Measurements from ENCODE around the gene DHX35. TPM values are rescaled to one million over a fixed set of nuclear protein-coding genes. Genes with fewer than 3 reads are reported as not detected.

The DHX35 gene
- total and polyA plus RNA-seq, 2 of the 4 experiments (the other 2 are of a cell fraction) = 9.1 to 13.5 TPM

GRCh38 chr20:39047417-39047985, 85.4 kb downstream of the DHX35 start:
- TF ChIP-seq USF2 (IDR thresholded peaks at IDR 0.05; ENCODE audit: low read depth, low read length) = no peak
- TF ChIP-seq NFE2L2 (IDR thresholded peaks at IDR 0.05; ENCODE audit: low read depth, low read length) = no peak
- TF ChIP-seq RCOR1 (IDR thresholded peaks at IDR 0.05; ENCODE audit: insufficient replicate concordance, low read length) = no peak
- TF ChIP-seq MAFK (IDR thresholded peaks at IDR 0.05; ENCODE audit: low read depth, low read length) = no peak
- TF ChIP-seq MAZ (IDR thresholded peaks at IDR 0.05; ENCODE audit: borderline replicate concordance, low read depth, low read length) = no peak
- TF ChIP-seq POLR2A (IDR thresholded peaks at IDR 0.05; ENCODE audit: low read depth, low read length) = no peak
- TF ChIP-seq CEBPB (IDR thresholded peaks at IDR 0.05; ENCODE audit: low read depth, low read length) = no peak
- Histone ChIP-seq H2AFZ (replicated peaks; ENCODE audit: low read length, poor library complexity) (peak overlapping the region; percentile 71), H3K27me3 (ENCODE audit: control insufficient read depth, insufficient read depth, low read length) (no peaks in the 10 kb centered on the region; the same call in 1 of the 2 replicates), H3K36me3 (ENCODE audit: control insufficient read depth, insufficient read depth, low read length) (peaks cover 6% of the 10 kb centered on the region), H3K9ac (ENCODE audit: low read depth, low read length) (no peak overlapping the region), H3K23ac (ENCODE audit: low read depth, low read length) (no peak overlapping the region), H2BK15ac (ENCODE audit: low read depth, low read length) (no peak overlapping the region), H4K8ac (ENCODE audit: low read depth in 2 of 2, low read length in 2 of 2) (peak overlapping the region in 1 of 2 experiments; percentile 66; a peak in 1 of 4 replicates), H3K18ac (ENCODE audit: low read depth, low read length) (no peak overlapping the region), H3K27ac (ENCODE audit: insufficient read depth, low read length) (no peak overlapping the region), H4K20me1 (ENCODE audit: insufficient read depth, low read length) (no peaks in the 10 kb centered on the region), H3K9me3 (ENCODE audit: control insufficient read depth, insufficient read depth, low read length) (no peaks in the 10 kb centered on the region), H3K4me3 (ENCODE audit: insufficient read depth, low read depth, low read length) (no peak overlapping the region), H4K5ac (ENCODE audit: low read depth, low read length) (no peak overlapping the region; the same call in 1 of the 2 replicates), H3K9me1 (ENCODE audit: insufficient read depth, low read length) (peaks cover 7% of the 10 kb centered on the region), H3K14ac (replicated peaks; ENCODE audit: low read depth, low read length) (no peak overlapping the region), H2BK120ac (ENCODE audit: low read depth, low read length) (no peak overlapping the region), H3K4me2 (ENCODE audit: low read depth, low read length) (no peak overlapping the region), H2BK20ac (ENCODE audit: low read depth, low read length) (no peak overlapping the region), H3K4me1 (ENCODE audit: control insufficient read depth, insufficient read depth, low read length) (peaks cover 2% of the 10 kb centered on the region; the same call in 1 of the 2 replicates), H3K56ac (ENCODE audit: extremely low read depth, insufficient read depth, low read length) (no peak overlapping the region), H3K79me1 (ENCODE audit: low read depth in 1 of 2, low read length in 2 of 2) (no peaks in the 10 kb centered on the region; a peak in 1 of 4 replicates), H3K4ac (ENCODE audit: low read depth, low read length) (no peak overlapping the region; the same call in 1 of the 2 replicates), H2BK5ac (ENCODE audit: low read depth, low read length, poor library complexity, severe bottlenecking) (no peak overlapping the region), H4K91ac (ENCODE audit: insufficient read depth, low read depth, low read length) (no peak overlapping the region), H2AK5ac (ENCODE audit: low read depth, low read length) (no peak overlapping the region; the same call in 1 of the 2 replicates), H2AK9ac (replicated peaks; ENCODE audit: low read depth, low read length, poor library complexity) (no peak overlapping the region)
- DNase-seq = no peak
- no TSS peak for BruUV-seq (replicated peaks)
- intact Hi-C loops (cut with micrococcal nuclease) = loop anchor here (5.0 kb wide), 1 partner anchor 300 kb away; the partner anchor contains the start of gene ACTR5
- in situ Hi-C loops (cut with MboI; ENCODE audit: low sequenced_read_pairs) = loop anchor here (10.0 to 25.0 kb wide), 3 partner anchors 123 to 403 kb away; partner anchors contain the start of gene FAM83D
- WGBS, 2 experiments (ENCODE audit: extremely low coverage in 2 of 2, insufficient read length in 1 of 2) = no CpG with 5 or more reads among the region's 10 CpGs
- CTCF ChIA-PET = interaction anchor here (1.5 to 2.3 kb wide), 2 partner anchors 10 to 121 kb away, joined by 4 to 8 read pairs; partner anchors contain the start of gene FAM83D
- ATAC-seq (ENCODE audit: low read depth) = no peak
- POLR2A ChIA-PET (ENCODE audit: unreplicated experiment) = no interaction called here
- dilution Hi-C loops (cut with HindIII; ENCODE audit: low sequenced_read_pairs, unreplicated experiment) = no loop called here

Data from IMR-90 (cell line).